ENCODE measurements around the gene YAP1. TPM values are rescaled to one million over a fixed set of nuclear protein-coding genes. Genes with fewer than 3 reads are reported as not detected.
A peak's percentile ranks its signal among the peaks of the same experiment; 100 is the strongest.

Gene YAP1
- total RNA-seq, 1 experiment from 2014 or later, result 134 TPM

DNA sequence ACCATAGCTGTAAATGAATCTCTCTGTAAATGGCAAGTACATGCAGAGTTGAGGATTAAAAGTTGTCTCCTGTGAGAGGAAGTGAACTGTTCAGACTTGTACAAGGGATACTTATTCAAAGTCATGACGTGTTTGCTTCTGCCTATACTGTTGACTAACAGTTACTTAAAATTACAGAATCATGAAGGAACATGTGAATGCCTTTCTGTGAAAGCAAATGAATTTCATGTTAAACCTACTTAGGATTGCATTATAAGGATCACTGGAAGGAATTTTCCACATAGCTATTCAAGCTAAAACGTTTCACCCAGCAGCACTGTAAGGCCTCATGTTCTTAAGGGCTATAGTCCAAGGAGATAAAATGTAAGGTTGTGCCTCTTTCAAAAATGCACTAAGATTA, 113.6 kb downstream of the YAP1 start:
- DNase-seq (ENCODE audit: low spot score), result peak; percentile 22
- Histone ChIP-seq H3K27me3 (replicated peaks; ENCODE audit: insufficient read depth, low read depth, low read length, poor library complexity) (no peaks in the 10 kb centered on the region), H3K9me3 (ENCODE audit: low read depth, low read length, poor library complexity, severe bottlenecking) (no peaks in the 10 kb centered on the region), H3K27ac (ENCODE audit: low read depth, low read length, poor library complexity, severe bottlenecking) (peak overlapping the region; percentile 68), H3K36me3 (ENCODE audit: insufficient read depth, low read length, poor library complexity, severe bottlenecking) (peaks cover 30% of the 10 kb centered on the region), H3K4me1 (ENCODE audit: insufficient read depth, low read length, poor library complexity, severe bottlenecking) (peaks cover 11% of the 10 kb centered on the region), H3K4me3 (ENCODE audit: low read depth, low read length, poor library complexity, severe bottlenecking) (no peak overlapping the region)
- ChIA-PET CTCF (no interaction called here), POLR2A (ENCODE audit: low non-redundant PET) (interaction anchor here (0.6 kb wide), 1 partner anchor 49 kb away, joined by 3 read pairs; no protein-coding TSS in a partner anchor)
- no TSS peak for BruUV-seq (replicated peaks)
- TF ChIP-seq, protein P1, sequence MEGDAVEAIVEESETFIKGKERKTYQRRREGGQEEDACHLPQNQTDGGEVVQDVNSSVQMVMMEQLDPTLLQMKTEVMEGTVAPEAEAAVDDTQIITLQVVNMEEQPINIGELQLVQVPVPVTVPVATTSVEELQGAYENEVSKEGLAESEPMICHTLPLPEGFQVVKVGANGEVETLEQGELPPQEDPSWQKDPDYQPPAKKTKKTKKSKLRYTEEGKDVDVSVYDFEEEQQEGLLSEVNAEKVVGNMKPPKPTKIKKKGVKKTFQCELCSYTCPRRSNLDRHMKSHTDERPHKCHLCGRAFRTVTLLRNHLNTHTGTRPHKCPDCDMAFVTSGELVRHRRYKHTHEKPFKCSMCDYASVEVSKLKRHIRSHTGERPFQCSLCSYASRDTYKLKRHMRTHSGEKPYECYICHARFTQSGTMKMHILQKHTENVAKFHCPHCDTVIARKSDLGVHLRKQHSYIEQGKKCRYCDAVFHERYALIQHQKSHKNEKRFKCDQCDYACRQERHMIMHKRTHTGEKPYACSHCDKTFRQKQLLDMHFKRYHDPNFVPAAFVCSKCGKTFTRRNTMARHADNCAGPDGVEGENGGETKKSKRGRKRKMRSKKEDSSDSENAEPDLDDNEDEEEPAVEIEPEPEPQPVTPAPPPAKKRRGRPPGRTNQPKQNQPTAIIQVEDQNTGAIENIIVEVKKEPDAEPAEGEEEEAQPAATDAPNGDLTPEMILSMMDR (conservative IDR thresholded peaks at IDR 0.05; ENCODE audit: low read depth, low read length), result no peak
- TF ChIP-seq EZH2 (IDR thresholded peaks at IDR 0.05; ENCODE audit: borderline replicate concordance, low read depth, low read length, poor library complexity, severe bottlenecking), result no peak
- intact Hi-C loops (cut with micrococcal nuclease; ENCODE audit: unreplicated experiment), result no loop called here

DNA sequence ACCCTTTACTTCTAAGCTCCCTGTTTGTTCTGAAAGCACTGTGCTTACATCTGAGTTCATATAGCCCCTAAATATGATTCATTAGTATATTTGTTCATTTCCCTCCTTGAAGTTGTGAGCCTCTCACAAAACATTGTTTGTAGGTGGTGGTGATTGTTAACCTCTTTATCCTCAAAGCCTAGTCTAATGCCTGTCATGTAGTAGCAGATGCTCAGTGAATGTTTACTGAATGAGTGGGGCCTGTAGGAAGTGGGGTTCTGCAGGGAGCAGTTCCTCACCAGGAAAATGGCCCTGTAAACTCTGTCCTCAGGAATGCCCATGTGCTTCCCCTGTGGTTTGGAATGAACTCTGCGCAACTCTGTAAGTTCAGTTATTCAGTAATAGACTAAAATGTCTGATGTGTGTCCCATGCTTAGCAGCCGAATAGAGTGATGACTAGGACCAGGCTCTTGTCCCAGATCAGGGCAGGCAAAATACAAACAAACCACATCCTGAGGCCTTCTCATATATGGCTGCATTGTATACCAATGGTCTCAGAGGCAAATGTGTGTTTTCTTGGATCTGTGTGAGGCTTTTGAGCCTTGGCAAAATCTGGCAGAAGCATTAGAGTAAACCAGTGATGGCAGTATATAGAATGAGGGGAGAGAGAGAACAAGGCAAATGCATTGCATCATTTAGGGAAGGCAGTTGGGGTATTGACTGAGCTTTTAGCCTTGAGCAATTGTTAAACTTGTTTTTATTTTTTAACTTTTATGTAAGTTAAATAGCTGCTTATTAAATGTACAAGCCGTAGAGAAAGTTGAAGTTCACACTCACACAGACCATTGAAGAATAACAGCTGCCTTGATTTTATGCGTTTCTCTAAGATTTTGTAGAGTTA, 115.7 kb downstream of the YAP1 start:
- Histone ChIP-seq H3K27ac (ENCODE audit: low read depth, low read length, poor library complexity, severe bottlenecking) (no peak overlapping the region), H3K27me3 (replicated peaks; ENCODE audit: insufficient read depth, low read depth, low read length, poor library complexity) (no peaks in the 10 kb centered on the region), H3K9me3 (ENCODE audit: low read depth, low read length, poor library complexity, severe bottlenecking) (no peaks in the 10 kb centered on the region), H3K4me1 (ENCODE audit: insufficient read depth, low read length, poor library complexity, severe bottlenecking) (peaks cover 11% of the 10 kb centered on the region), H3K4me3 (ENCODE audit: low read depth, low read length, poor library complexity, severe bottlenecking) (no peak overlapping the region), H3K36me3 (ENCODE audit: insufficient read depth, low read length, poor library complexity, severe bottlenecking) (peaks cover 39% of the 10 kb centered on the region)
- CTCF ChIA-PET, result no interaction called here
- TF ChIP-seq, protein P1 (conservative IDR thresholded peaks at IDR 0.05; ENCODE audit: low read depth, low read length), result no peak
- no peak for TF ChIP-seq EZH2 (IDR thresholded peaks at IDR 0.05; ENCODE audit: borderline replicate concordance, low read depth, low read length, poor library complexity, severe bottlenecking)
- no peak for DNase-seq (ENCODE audit: low spot score)
- intact Hi-C loops (cut with micrococcal nuclease; ENCODE audit: unreplicated experiment), result no loop called here
- POLR2A ChIA-PET (ENCODE audit: low non-redundant PET), result no interaction called here
- no TSS peak for BruUV-seq (replicated peaks)

DNA sequence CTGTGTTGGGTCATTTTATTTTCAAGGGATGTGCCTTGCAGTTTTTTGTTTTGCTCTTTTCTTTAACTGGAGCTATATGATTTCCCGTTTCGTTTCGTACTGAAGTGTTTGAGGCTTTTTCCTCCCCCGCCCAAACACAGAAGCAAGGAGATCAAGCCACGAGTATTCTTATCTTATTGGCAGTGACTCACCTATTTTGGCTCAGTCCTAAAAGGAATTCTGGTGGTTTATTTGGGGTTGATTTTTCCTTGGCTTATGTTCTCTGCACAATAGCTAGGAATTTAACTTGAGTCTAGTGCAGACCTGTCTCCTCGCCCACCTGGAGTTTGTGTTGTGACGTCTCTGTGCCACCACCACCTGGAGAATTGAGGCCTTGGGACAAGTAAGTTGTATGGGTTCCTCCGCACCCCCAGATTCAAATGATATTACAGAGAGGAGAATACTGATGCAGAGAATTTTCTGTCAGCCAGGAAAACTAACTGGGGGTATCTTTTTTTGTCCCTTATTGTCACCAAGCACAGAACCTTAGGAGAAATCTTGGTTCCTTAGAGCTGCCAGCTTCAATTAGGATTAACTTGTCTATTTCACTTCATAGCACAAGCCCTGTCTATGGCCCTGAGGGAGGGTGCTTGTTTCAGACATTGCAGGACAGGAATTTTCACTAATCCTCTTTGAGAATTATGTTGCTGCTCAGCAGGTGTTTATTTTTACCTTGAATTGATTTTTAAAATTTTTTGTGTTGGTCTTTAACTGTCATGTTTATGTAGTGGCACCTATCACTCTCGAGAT, 116.6 kb downstream of the YAP1 start:
- Histone ChIP-seq H3K9me3 (ENCODE audit: low read depth, low read length, poor library complexity, severe bottlenecking) (no peaks in the 10 kb centered on the region), H3K36me3 (ENCODE audit: insufficient read depth, low read length, poor library complexity, severe bottlenecking) (peaks cover 39% of the 10 kb centered on the region), H3K27ac (ENCODE audit: low read depth, low read length, poor library complexity, severe bottlenecking) (no peak overlapping the region), H3K4me3 (ENCODE audit: low read depth, low read length, poor library complexity, severe bottlenecking) (no peak overlapping the region), H3K4me1 (ENCODE audit: insufficient read depth, low read length, poor library complexity, severe bottlenecking) (peaks cover 11% of the 10 kb centered on the region), H3K27me3 (replicated peaks; ENCODE audit: insufficient read depth, low read depth, low read length, poor library complexity) (no peaks in the 10 kb centered on the region)
- no peak for DNase-seq (ENCODE audit: low spot score)
- CTCF ChIA-PET, result no interaction called here
- intact Hi-C loops (cut with micrococcal nuclease; ENCODE audit: unreplicated experiment), result no loop called here
- BruUV-seq (replicated peaks), result no TSS peak
- POLR2A ChIA-PET (ENCODE audit: low non-redundant PET), result no interaction called here
- TF ChIP-seq, protein P1 (conservative IDR thresholded peaks at IDR 0.05; ENCODE audit: low read depth, low read length), result no peak
- TF ChIP-seq EZH2 (IDR thresholded peaks at IDR 0.05; ENCODE audit: borderline replicate concordance, low read depth, low read length, poor library complexity, severe bottlenecking), result no peak
